Neural progenitor cell (in vitro differentiated cells): ENCODE results near the gene LPO.

Source experiments
- CTCF ChIP-seq: fragments of 200-600 bp; sonication (generic); IDR thresholded peaks from 2 replicates; pipeline ENCODE4 v1.5.1; 2017; ENCODE audit warnings: antibody characterized with exemption, mild to moderate bottlenecking
- EZH2 ChIP-seq: fragments of 200-600 bp; sonication (generic); IDR thresholded peaks from 2 replicates; pipeline ENCODE4 v1.6.1; 2017; ENCODE audit warnings: antibody characterized with exemption, mild to moderate bottlenecking, moderate library complexity
- EZH2phosphoT487 ChIP-seq: fragments of 200-600 bp; sonication (generic); IDR thresholded peaks from 2 replicates; pipeline ENCODE4 v1.6.1; 2017; ENCODE audit warnings: antibody characterized with exemption

- no peak for TF ChIP-seq CTCF
- no peak for TF ChIP-seq EZH2
- TF ChIP-seq EZH2phosphoT487 = no peak
Observed at GRCh38 chr17:58314706-58315015, 76.3 kb downstream of the LPO start.
